GM12875 (cell line): ENCODE data around the gene PRAC1.

Source experiments
- H3K4me3 ChIP-seq: one replicate; pipeline ENCODE4 v1.5.1; 2011; ENCODE audit warnings: low read depth, low read length, control low read depth
- CTCF ChIP-seq: IDR thresholded peaks from 2 replicates; pipeline ENCODE4 v1.5.1; 2011; ENCODE audit warnings: low read depth, mild to moderate bottlenecking, control low read depth, inconsistent platforms, low read length, moderate library complexity, borderline replicate concordance; ENCODE audit not compliant: insufficient read depth

PRAC1 gene

GRCh38 chr17:48715496-48716399, 6.6 kb downstream of the PRAC1 start:
- TF ChIP-seq CTCF = no peak
- no peak overlapping the region for H3K4me3 ChIP-seq

- no peak overlapping the region for H3K4me3 ChIP-seq
- no peak for TF ChIP-seq CTCF
These were observed 11.2 kb downstream of the PRAC1 start for GRCh38 chr17:48711128-48711527.

- no peak overlapping the region for H3K4me3 ChIP-seq
- no peak for TF ChIP-seq CTCF
These were observed 17.7 kb downstream of the PRAC1 start for GRCh38 chr17:48704361-48705248.

- TF ChIP-seq CTCF = no peak
- no peak overlapping the region for H3K4me3 ChIP-seq
These were observed 20.3 kb downstream of the PRAC1 start for GRCh38 chr17:48701864-48702532.

- no peak overlapping the region for H3K4me3 ChIP-seq
- no peak for TF ChIP-seq CTCF
These were observed 29.1 kb downstream of the PRAC1 start for GRCh38 chr17:48693178-48693577.

- no peak for TF ChIP-seq CTCF
- H3K4me3 ChIP-seq = no peak overlapping the region
These were observed 30.3 kb downstream of the PRAC1 start for GRCh38 chr17:48692049-48692448.
